SK-N-SH (cell line): ENCODE data around the gene LSP1.

Source experiments
- CTCF ChIP-seq: fragments of 200-600 bp; sonication (generic); IDR thresholded peaks from 2 replicates; pipeline ENCODE4 v1.6.1; 2017; ENCODE audit warnings: antibody characterized with exemption, mild to moderate bottlenecking, moderate library complexity
- GATA2 ChIP-seq: sonication (generic); formaldehyde crosslinking; IDR thresholded peaks from 2 replicates; pipeline ENCODE4 v1.5.0; 2020; ENCODE audit warnings: mild to moderate bottlenecking, missing genetic modification reagents
- MAX ChIP-seq: IDR thresholded peaks from 2 replicates; pipeline ENCODE4 v1.4.0; 2012; ENCODE audit warnings: low read depth
- RAD21 ChIP-seq: IDR thresholded peaks from 2 replicates; pipeline ENCODE4 v1.6.1; 2012; ENCODE audit warnings: mild to moderate bottlenecking, low read length
- SIN3A ChIP-seq: IDR thresholded peaks from 2 replicates; pipeline ENCODE4 v1.6.1; 2012; ENCODE audit warnings: low read depth, mild to moderate bottlenecking, low read length, moderate library complexity, borderline replicate concordance

GRCh38 chr11:1810761-1811160 is 42.1 kb upstream of the LSP1 start:
- TF ChIP-seq SIN3A: no peak
- TF ChIP-seq CTCF: no peak
- TF ChIP-seq GATA2 (CRISPR knock-in tag): no peak
- TF ChIP-seq MAX: no peak
- no peak for TF ChIP-seq RAD21
